Calu3 (cell line): ENCODE results near the gene ANAPC13. TPM values are rescaled to one million over a fixed set of nuclear protein-coding genes. Genes with fewer than 3 reads are reported as not detected.

Source experiments
- BruUV-seq: library from RNA; stranded (reverse); fragments of 400-500 nt; replicated peaks from 2 replicates; lab custom pipeline; 2021; lab: Mats Ljungman, UMichigan
- CTCF ChIA-PET: fragments of 300-600 bp; sonication (Branson Sonifier 250); formaldehyde crosslinking; loops from one replicate; lab custom pipeline; 2022; ENCODE audit warnings: antibody characterized with exemption; lab: Charles Lee
- DNase-seq: peaks from one replicate; pipeline ENCODE4 v3.0.0; 2022
- H3K27ac Mint-ChIP-seq: one replicate; pipeline ENCODE4 v1.8.0; 2022; ENCODE audit warnings: mixed read lengths; ENCODE audit not compliant: unreplicated experiment
- H3K27me3 Mint-ChIP-seq: one replicate; pipeline ENCODE4 v1.8.0; 2022; ENCODE audit warnings: mixed read lengths; ENCODE audit not compliant: unreplicated experiment
- H3K36me3 Mint-ChIP-seq: one replicate; pipeline ENCODE4 v1.8.0; 2022; ENCODE audit warnings: mild to moderate bottlenecking, moderate library complexity, mixed read lengths; ENCODE audit not compliant: insufficient read depth, unreplicated experiment
- H3K4me1 Mint-ChIP-seq: one replicate; pipeline ENCODE4 v1.8.0; 2022; ENCODE audit warnings: mild to moderate bottlenecking, low read depth, mixed read lengths; ENCODE audit not compliant: unreplicated experiment
- H3K4me3 Mint-ChIP-seq: one replicate; pipeline ENCODE4 v1.8.0; 2022; ENCODE audit warnings: mild to moderate bottlenecking, low read depth, moderate library complexity, mixed read lengths; ENCODE audit not compliant: unreplicated experiment
- H3K9me3 Mint-ChIP-seq: one replicate; pipeline ENCODE4 v1.8.0; 2022; ENCODE audit warnings: low read depth, mixed read lengths; ENCODE audit not compliant: unreplicated experiment
- CTCF ChIP-seq: fragments of 200-600 bp; IDR thresholded peaks from one replicate; pipeline ENCODE4 v1.8.0; 2022; ENCODE audit warnings: antibody characterized with exemption; ENCODE audit not compliant: unreplicated experiment
- intact Hi-C: fragments of 100-400 bp; cut with micrococcal nuclease; formaldehyde crosslinking; loops from one replicate; pipeline ENCODE4 v1.10.0; 2022; ENCODE audit not compliant: unreplicated experiment
- total RNA-seq: library from RNA; stranded (reverse); gene quantifications from 2 replicates; pipeline ENCODE4 v1.2.3, GENCODE V29; 2022

Gene ANAPC13
- total RNA-seq, 1 experiment from 2014 or later, result 49.2 TPM

- peak; percentile 76 for TF ChIP-seq CTCF
- CTCF ChIA-PET, result interaction anchor here (0.6 to 2.8 kb wide), 22 partner anchors 9 to 276 kb away, joined by 3 to 41 read pairs (median 4); partner anchors contain the start of genes AMOTL2, ANAPC13, CEP63 and RYK
- intact Hi-C loops, result loop anchor here (1.0 to 5.0 kb wide), 7 partner anchors 47 to 277 kb away; no protein-coding TSS in a partner anchor
- Mint-ChIP-seq H3K27ac (no peak overlapping the region), H3K36me3 (no peaks in the 10 kb centered on the region), H3K9me3 (no peaks in the 10 kb centered on the region), H3K27me3 (no peaks in the 10 kb centered on the region), H3K4me3 (no peak overlapping the region), H3K4me1 (peaks cover 23% of the 10 kb centered on the region)
- no TSS peak for BruUV-seq
- DNase-seq, result peak; percentile 94
Observed at GRCh38 chr3:134473868-134474546, 11.8 kb downstream of the ANAPC13 start.

GRCh38 chr3:134472831-134473230 is 13.0 kb downstream of the ANAPC13 start:
- Mint-ChIP-seq H3K4me3 (no peak overlapping the region), H3K9me3 (no peaks in the 10 kb centered on the region), H3K27ac (no peak overlapping the region), H3K27me3 (no peaks in the 10 kb centered on the region), H3K4me1 (peaks cover 23% of the 10 kb centered on the region), H3K36me3 (no peaks in the 10 kb centered on the region)
- CTCF ChIA-PET, result interaction anchor here (1.0 to 2.8 kb wide), 6 partner anchors 13 to 260 kb away, joined by 3 to 41 read pairs (median 8); partner anchors contain the start of genes ANAPC13 and CEP63
- DNase-seq, result no peak
- intact Hi-C loops, result loop anchor here (5.0 kb wide), 1 partner anchor 116 kb away; no protein-coding TSS in a partner anchor
- no peak for TF ChIP-seq CTCF
- no TSS peak for BruUV-seq

GRCh38 chr3:134471521-134472193 is 14.1 kb downstream of the ANAPC13 start:
- no peaks in the 10 kb centered on the region for H3K27me3 Mint-ChIP-seq
- BruUV-seq, result no TSS peak
- no peak for TF ChIP-seq CTCF
- no peaks in the 10 kb centered on the region for H3K9me3 Mint-ChIP-seq
- peaks cover 23% of the 10 kb centered on the region for H3K4me1 Mint-ChIP-seq
- intact Hi-C loops, result loop anchor here (5.0 kb wide), 1 partner anchor 114 kb away; no protein-coding TSS in a partner anchor
- CTCF ChIA-PET, result interaction anchor here (0.6 to 2.8 kb wide), 11 partner anchors 11 to 345 kb away, joined by 3 to 41 read pairs (median 5); no protein-coding TSS in a partner anchor
- no peak overlapping the region for H3K4me3 Mint-ChIP-seq
- DNase-seq, result peak; percentile 51
- H3K36me3 Mint-ChIP-seq, result no peaks in the 10 kb centered on the region
- no peak overlapping the region for H3K27ac Mint-ChIP-seq

GRCh38 chr3:134468519-134468918 is 17.3 kb downstream of the ANAPC13 start:
- intact Hi-C loops, result no loop called here
- Mint-ChIP-seq H3K27me3 (no peaks in the 10 kb centered on the region), H3K4me3 (no peak overlapping the region), H3K27ac (no peak overlapping the region), H3K36me3 (no peaks in the 10 kb centered on the region), H3K9me3 (no peaks in the 10 kb centered on the region), H3K4me1 (peaks cover 23% of the 10 kb centered on the region)
- CTCF ChIA-PET, result no interaction called here
- no peak for DNase-seq
- BruUV-seq, result no TSS peak
- TF ChIP-seq CTCF, result no peak
